Activated T-cell treated with anti-CD3 and anti-CD28 coated beads, Interleukin-2, amount 50 U/mL, for 24 hours (primary cell): ENCODE results near the gene SETD3.
"Not testable (repeated sequence)": the region's sequence is repeated elsewhere in the genome, so short reads cannot be mapped to it uniquely, and the experiment has no call there.

Source experiments
- DNase-seq: peaks from one replicate; pipeline ENCODE4 v3.0.0-alpha.2; 2020
- H3K27ac Mint-ChIP-seq: 2 replicates; pipeline ENCODE4 v1.8.0; 2020; ENCODE audit warnings: mild to moderate bottlenecking, mixed read lengths
- H3K27me3 Mint-ChIP-seq: 2 replicates; pipeline ENCODE4 v1.8.0; 2020; ENCODE audit warnings: mixed read lengths
- H3K36me3 Mint-ChIP-seq: 2 replicates; pipeline ENCODE4 v1.8.0; 2020; ENCODE audit warnings: low read depth, mixed read lengths
- H3K4me1 Mint-ChIP-seq: 2 replicates; pipeline ENCODE4 v1.8.0; 2020; ENCODE audit warnings: low read depth, mixed read lengths
- H3K4me3 Mint-ChIP-seq: 2 replicates; pipeline ENCODE4 v1.8.0; 2020; ENCODE audit warnings: mild to moderate bottlenecking, moderate library complexity, mixed read lengths
- H3K9me3 Mint-ChIP-seq: 2 replicates; pipeline ENCODE4 v1.8.0; 2020; ENCODE audit warnings: mixed read lengths

SETD3 gene

GRCh38 chr14:99354166-99354875, 126.3 kb downstream of the SETD3 start:
- no peak overlapping the region for H3K4me3 Mint-ChIP-seq
- no peak for DNase-seq
- no peaks in the 10 kb centered on the region for H3K36me3 Mint-ChIP-seq
- no peak overlapping the region for H3K27ac Mint-ChIP-seq
- peaks cover 5% of the 10 kb centered on the region for H3K27me3 Mint-ChIP-seq
- H3K9me3 Mint-ChIP-seq = no peaks in the 10 kb centered on the region
- no peaks in the 10 kb centered on the region for H3K4me1 Mint-ChIP-seq

GRCh38 chr14:99352688-99353280, 127.9 kb downstream of the SETD3 start:
- Mint-ChIP-seq H3K27ac (no peak overlapping the region), H3K4me1 (no peaks in the 10 kb centered on the region), H3K9me3 (no peaks in the 10 kb centered on the region), H3K4me3 (no peak overlapping the region), H3K27me3 (peaks cover 5% of the 10 kb centered on the region), H3K36me3 (no peaks in the 10 kb centered on the region)
- no peak for DNase-seq

GRCh38 chr14:99351166-99352007, 129.3 kb downstream of the SETD3 start:
- DNase-seq = no peak
- no peak overlapping the region for H3K4me3 Mint-ChIP-seq
- H3K36me3 Mint-ChIP-seq = no peaks in the 10 kb centered on the region
- no peak overlapping the region for H3K27ac Mint-ChIP-seq
- no peaks in the 10 kb centered on the region for H3K9me3 Mint-ChIP-seq
- H3K4me1 Mint-ChIP-seq = no peaks in the 10 kb centered on the region
- H3K27me3 Mint-ChIP-seq = peaks cover 5% of the 10 kb centered on the region

- peaks cover 5% of the 10 kb centered on the region for H3K27me3 Mint-ChIP-seq
- H3K36me3 Mint-ChIP-seq = no peaks in the 10 kb centered on the region
- no peak overlapping the region for H3K27ac Mint-ChIP-seq
- no peak overlapping the region for H3K4me3 Mint-ChIP-seq
- H3K9me3 Mint-ChIP-seq = no peaks in the 10 kb centered on the region
- H3K4me1 Mint-ChIP-seq = no peaks in the 10 kb centered on the region
- no peak for DNase-seq
Measured at GRCh38 chr14:99350751-99351150, 129.9 kb downstream of the SETD3 start.

GRCh38 chr14:99349721-99350495, 130.8 kb downstream of the SETD3 start:
- no peaks in the 10 kb centered on the region for H3K36me3 Mint-ChIP-seq
- H3K4me1 Mint-ChIP-seq = no peaks in the 10 kb centered on the region

GRCh38 chr14:99348816-99349614, 131.6 kb downstream of the SETD3 start:
- Mint-ChIP-seq H3K9me3 (no peaks in the 10 kb centered on the region), H3K36me3 (no peaks in the 10 kb centered on the region), H3K27me3 (peaks cover 5% of the 10 kb centered on the region), H3K27ac (peak overlapping the region; percentile 38), H3K4me3 (no peak overlapping the region), H3K4me1 (no peaks in the 10 kb centered on the region)
- no peak for DNase-seq

More at GRCh38 chr14:99349721-99350495, 130.8 kb downstream of the SETD3 start:
- Mint-ChIP-seq H3K4me3 (no peak overlapping the region), H3K27ac (no peak overlapping the region), H3K9me3 (no peaks in the 10 kb centered on the region), H3K27me3 (peaks cover 5% of the 10 kb centered on the region)
- no peak for DNase-seq

GRCh38 chr14:99348231-99348630, 132.4 kb downstream of the SETD3 start:
- not testable (repeated sequence) for H3K4me3 Mint-ChIP-seq, H3K27me3 Mint-ChIP-seq, H3K9me3 Mint-ChIP-seq, H3K4me1 Mint-ChIP-seq, H3K27ac Mint-ChIP-seq, DNase-seq, H3K36me3 Mint-ChIP-seq
